ENCODE results near the gene CEP295NL. TPM values are rescaled to one million over a fixed set of nuclear protein-coding genes. Genes with fewer than 3 reads are reported as not detected.

The CEP295NL gene
- total and polyA plus RNA-seq, 2 of the 8 experiments (the other 6 are each of a cell fraction or from before 2014, with no cell fraction given): 0.06 to 2.0 TPM

DNA sequence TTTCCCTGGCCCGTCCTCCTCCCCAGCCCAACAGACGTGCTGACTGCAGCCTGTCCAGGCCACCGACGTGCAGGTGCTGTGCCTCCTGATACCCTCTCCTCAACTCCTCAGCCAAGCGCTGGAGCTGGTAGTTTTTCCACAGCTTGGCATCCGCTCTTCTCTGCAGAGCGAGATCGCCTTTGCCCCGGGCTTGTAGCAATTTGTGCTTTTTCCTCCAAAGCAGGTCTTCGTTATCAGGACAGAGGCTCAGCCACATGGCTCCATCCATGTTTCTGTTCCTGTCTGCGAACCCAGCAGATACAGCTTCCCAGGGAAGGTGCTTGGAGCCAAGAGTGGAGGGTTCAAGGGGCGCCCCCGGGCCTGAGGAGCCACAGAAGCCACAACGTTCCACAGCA is 10.9 kb downstream of the CEP295NL start:
- Histone ChIP-seq H2BK20ac (ENCODE audit: low read length) (no peak overlapping the region), H3K4me1 (replicated peaks in 1 of 4; ENCODE audit: control insufficient read depth in 3 of 4, insufficient read depth in 4 of 4, low read length in 3 of 4) (no peaks in the 10 kb centered on the region; a peak in 3 of 7 replicates), H4K8ac (ENCODE audit: extremely low read depth, insufficient read depth, low read length) (no peak overlapping the region), H3K23me2 (ENCODE audit: low read depth, low read length) (no peaks in the 10 kb centered on the region; the same call in 1 of the 2 replicates), H4K91ac (replicated peaks; ENCODE audit: insufficient read length, low read length) (no peak overlapping the region), H3K79me1 (ENCODE audit: low read depth, low read length) (peaks cover 13% of the 10 kb centered on the region), H4K20me1 (replicated peaks in 1 of 2; ENCODE audit: control insufficient read depth in 1 of 2, insufficient read depth in 2 of 2, low read length in 2 of 2) (peaks cover 2 to 13% of the 10 kb centered on the region in 2 experiments), H3K4ac (replicated peaks; ENCODE audit: insufficient read length, low read depth, low read length) (no peak overlapping the region), H3K18ac (ENCODE audit: extremely low read depth, low read length) (no peak overlapping the region), H3K56ac (replicated peaks; ENCODE audit: insufficient read length, low read depth, low read length) (no peak overlapping the region), H3K14ac (ENCODE audit: insufficient read length) (no peak overlapping the region), H4K5ac (ENCODE audit: insufficient read length, low read depth, low read length) (no peak overlapping the region), H3K23ac (ENCODE audit: insufficient read length) (no peak overlapping the region), H3K79me2 (ENCODE audit: control insufficient read depth in 1 of 2, insufficient read depth in 2 of 2, low read length in 2 of 2) (peaks cover 0 to 29% of the 10 kb centered on the region in 2 experiments; a peak in 1 of 4 replicates), H3K27ac (ENCODE audit: low read depth, low read length) (no peak overlapping the region), H2BK15ac (ENCODE audit: low read length) (no peak overlapping the region), H2BK12ac (ENCODE audit: low read depth, low read length) (no peak overlapping the region), H3K4me2 (ENCODE audit: insufficient read depth in 1 of 2, low read depth in 2 of 2, low read length in 2 of 2) (no peak overlapping the region), H2BK5ac (ENCODE audit: low read depth, low read length) (no peak overlapping the region), H3K27me3 (replicated peaks in 1 of 4; ENCODE audit: control insufficient read depth in 3 of 4, extremely low read depth in 1 of 4, insufficient read depth in 3 of 4, low read length in 3 of 4) (no peaks in the 10 kb centered on the region), H2AK5ac (ENCODE audit: low read depth, low read length) (no peak overlapping the region), H3K9me3 (ENCODE audit: insufficient read depth in 2 of 2, low read depth in 1 of 2, low read length in 1 of 2) (no peaks in the 10 kb centered on the region), H2AFZ (ENCODE audit: low read length) (no peak overlapping the region), H3K36me3 (ENCODE audit: control insufficient read depth in 2 of 4, insufficient read depth in 4 of 4, low read length in 3 of 4) (no peaks in the 10 kb centered on the region; a peak in 3 of 8 replicates), H3K9ac (replicated peaks in 1 of 4; ENCODE audit: extremely low read depth in 1 of 4, low read depth in 3 of 4, low read length in 3 of 4) (no peak overlapping the region), H2BK120ac (replicated peaks; ENCODE audit: low read depth, low read length) (no peak overlapping the region), H3K4me3 (ENCODE audit: extremely low read depth in 1 of 4, insufficient read depth in 2 of 4, low read depth in 3 of 4, low read length in 4 of 4) (no peak overlapping the region)
- ChIA-PET POLR2A (ENCODE audit: partially characterized antibody) (no interaction called here), CTCF (ENCODE audit: partially characterized antibody) (interaction anchor here (0.9 to 5.9 kb wide), 3 partner anchors 25 to 79 kb away, joined by 3 to 19 read pairs (median 4); no protein-coding TSS in a partner anchor)
- no peak for FAIRE-seq
- DNase-seq (ENCODE audit: low read depth in 1 of 2, low spot score in 2 of 2): no peak
- WGBS, 2 experiments (ENCODE audit: extremely low coverage in 1 of 2, insufficient coverage in 1 of 2, insufficient read length in 1 of 2, insufficient replicate concordance in 2 of 2, low coverage in 1 of 2, low lambda C conversion rate in 2 of 2, missing lambda C conversion rate in 1 of 2): 88% methylated on average over 14 of the region's 14 CpGs; no CpG with 5 or more reads in 1 of the 2 experiments
- TF ChIP-seq MAFK (IDR thresholded peaks at IDR 0.05; ENCODE audit: low read depth, low read length): no peak
- TF ChIP-seq CHD1 (IDR thresholded peaks at IDR 0.05; ENCODE audit: low read depth, low read length): no peak
- TF ChIP-seq SP2 (IDR thresholded peaks at IDR 0.05; ENCODE audit: low read length): no peak
- TF ChIP-seq SUZ12 (IDR thresholded peaks at IDR 0.05; ENCODE audit: low read length): no peak
- TF ChIP-seq TAF7 (optimal IDR thresholded peaks at IDR 0.05; ENCODE audit: borderline replicate concordance, low read depth, low read length): no peak
- TF ChIP-seq TAF1 (IDR thresholded peaks at IDR 0.05; ENCODE audit: low read depth, low read length): no peak
- no peak for TF ChIP-seq KDM1A (IDR thresholded peaks at IDR 0.05; ENCODE audit: borderline replicate concordance, low read length)

Data from H1 (cell line).